Measurements from ENCODE around the gene NDUFA3.

- no peak for TF ChIP-seq CTCF (conservative IDR thresholded peaks at IDR 0.05)
- TF ChIP-seq EZH2 (IDR thresholded peaks at IDR 0.05; ENCODE audit: low read depth) = no peak
Measured at GRCh38 chr19:54102421-54103169, at the start of gene NDUFA3.

Data from PC-9 (cell line).